HG02884 (cell line): ENCODE measurements around the gene BEST4.
"Not testable (repeated sequence)": the region's sequence is repeated elsewhere in the genome, so short reads cannot be mapped to it uniquely, and the experiment has no call there.

Experiments
- ATAC-seq: cut with Tn5 transposase; IDR thresholded peaks from one replicate; pipeline ENCODE4 v1.9.1; 2021; ENCODE audit warnings: mild to moderate bottlenecking, moderate library complexity; ENCODE audit not compliant: unreplicated experiment

BEST4 gene

DNA sequence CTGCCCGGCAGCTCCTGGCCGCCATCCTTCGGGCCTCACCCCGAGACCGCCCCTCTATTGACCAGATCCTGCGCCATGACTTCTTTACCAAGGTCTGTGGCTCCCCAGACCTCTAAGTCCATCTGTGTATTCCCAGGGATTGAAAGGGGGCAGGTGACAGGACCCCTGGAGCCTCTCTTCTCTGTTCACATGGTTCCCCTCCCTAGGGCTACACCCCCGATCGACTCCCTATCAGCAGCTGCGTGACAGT, 15.0 kb upstream of the BEST4 start:
- ATAC-seq = no peak

DNA sequence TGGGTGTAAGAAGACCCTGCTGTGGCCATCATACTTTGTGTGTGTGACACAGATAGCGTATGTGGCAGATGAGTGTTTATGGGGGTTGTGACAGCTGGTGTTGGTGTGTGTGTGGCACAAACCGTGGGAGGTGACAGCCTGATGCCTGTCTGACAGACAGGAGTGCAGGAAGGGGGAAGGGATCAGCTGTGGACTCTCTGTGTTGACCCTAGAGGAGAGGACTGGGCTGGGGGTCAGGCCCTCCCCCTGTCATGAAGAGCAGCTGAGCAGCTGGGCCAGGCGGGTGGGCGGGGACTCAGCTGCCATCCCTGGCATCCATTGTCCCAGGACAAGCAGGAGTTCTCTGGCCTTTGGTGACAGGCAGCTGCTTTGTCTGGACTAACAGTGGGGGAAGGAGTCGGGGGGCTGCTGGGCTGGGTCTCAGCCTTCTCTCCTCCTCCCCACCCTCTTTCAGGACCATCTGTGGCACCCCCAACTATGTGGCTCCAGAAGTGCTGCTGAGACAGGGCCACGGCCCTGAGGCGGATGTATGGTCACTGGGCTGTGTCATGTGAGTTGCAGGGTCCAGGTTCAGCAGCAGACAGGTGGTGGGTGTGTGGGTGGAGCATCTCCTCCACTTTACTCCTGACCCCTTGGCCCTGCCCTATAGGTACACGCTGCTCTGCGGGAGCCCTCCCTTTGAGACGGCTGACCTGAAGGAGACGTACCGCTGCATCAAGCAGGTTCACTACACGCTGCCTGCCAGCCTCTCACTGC, 14.5 kb upstream of the BEST4 start:
- no peak for ATAC-seq

DNA sequence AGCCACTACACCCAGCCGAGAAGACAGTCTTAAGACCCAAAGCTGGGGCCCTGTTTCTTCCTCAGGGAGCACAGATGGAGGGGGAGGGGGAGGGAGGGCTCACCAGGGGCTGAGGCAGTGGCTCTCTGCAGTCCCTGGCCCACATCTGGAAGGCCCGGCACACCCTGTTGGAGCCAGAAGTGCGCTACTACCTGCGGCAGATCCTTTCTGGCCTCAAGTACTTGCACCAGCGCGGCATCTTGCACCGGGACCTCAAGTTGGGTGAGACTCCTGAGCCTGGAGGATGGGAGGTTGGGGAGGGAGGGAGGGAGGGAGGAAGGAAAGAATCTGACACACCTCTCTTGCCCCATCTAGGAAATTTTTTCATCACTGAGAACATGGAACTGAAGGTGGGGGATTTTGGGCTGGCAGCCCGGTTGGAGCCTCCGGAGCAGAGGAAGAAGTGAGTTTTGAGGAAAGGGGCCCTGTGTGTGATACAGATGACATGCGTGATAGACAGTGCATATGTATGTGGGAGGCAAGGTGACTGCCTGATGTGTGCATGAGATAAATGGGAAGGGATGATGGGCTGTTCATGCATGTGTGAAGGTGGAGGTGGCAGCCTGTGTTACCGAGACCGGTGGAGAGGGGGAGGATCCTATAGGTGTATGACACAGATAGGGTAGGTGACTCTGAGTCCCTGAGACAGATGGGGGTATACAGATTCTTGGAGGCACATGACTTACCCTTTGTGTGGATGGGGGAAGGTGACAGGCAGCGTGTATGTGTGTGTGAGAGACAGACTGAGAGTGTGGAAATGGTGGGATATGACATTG, 13.7 kb upstream of the BEST4 start:
- ATAC-seq = no peak

DNA sequence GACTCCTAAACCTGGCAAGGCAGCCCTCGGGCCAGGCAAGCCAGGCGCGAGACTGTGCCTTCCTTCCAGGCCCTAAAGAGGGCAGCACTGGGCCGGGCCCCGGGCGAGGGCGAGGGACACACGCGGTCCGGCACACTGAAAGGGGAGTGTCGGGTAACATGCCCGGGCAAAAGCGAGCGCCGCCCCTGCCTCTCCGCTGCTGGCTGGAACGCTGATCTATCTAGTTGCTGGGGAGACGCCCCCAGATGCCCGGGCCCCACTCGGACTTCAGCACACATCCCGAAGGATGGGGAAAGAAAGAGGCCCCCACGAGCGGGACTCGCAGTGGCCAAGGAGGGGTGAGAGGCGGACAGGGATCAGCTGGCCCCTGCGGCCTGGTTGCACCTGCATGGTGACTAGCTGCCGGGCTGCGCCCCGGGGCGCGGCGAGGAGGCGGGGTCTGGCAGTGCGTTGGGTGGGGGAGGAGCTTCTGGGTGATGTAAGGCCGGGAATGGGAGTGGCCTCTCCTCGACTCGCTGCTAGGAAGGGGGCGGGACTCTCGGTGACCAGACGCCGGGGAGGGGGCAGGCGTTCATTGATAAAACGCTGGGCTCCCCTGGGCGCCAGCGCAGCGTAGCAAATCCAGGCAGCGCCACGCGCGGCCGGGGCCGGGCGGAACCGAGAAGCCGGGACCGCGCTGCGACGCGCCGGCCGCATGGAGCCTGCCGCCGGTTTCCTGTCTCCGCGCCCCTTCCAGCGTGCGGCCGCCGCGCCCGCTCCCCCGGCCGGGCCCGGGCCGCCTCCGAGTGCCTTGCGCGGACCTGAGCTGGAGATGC, 12.0 kb upstream of the BEST4 start, which contains the start of gene PLK3:
PLK3 (plus strand) TSS at position 608 of the 815 bp plus-strand sequence; CDS start at position 695, 87 bp downstream.
- peak; percentile 83 for ATAC-seq

DNA sequence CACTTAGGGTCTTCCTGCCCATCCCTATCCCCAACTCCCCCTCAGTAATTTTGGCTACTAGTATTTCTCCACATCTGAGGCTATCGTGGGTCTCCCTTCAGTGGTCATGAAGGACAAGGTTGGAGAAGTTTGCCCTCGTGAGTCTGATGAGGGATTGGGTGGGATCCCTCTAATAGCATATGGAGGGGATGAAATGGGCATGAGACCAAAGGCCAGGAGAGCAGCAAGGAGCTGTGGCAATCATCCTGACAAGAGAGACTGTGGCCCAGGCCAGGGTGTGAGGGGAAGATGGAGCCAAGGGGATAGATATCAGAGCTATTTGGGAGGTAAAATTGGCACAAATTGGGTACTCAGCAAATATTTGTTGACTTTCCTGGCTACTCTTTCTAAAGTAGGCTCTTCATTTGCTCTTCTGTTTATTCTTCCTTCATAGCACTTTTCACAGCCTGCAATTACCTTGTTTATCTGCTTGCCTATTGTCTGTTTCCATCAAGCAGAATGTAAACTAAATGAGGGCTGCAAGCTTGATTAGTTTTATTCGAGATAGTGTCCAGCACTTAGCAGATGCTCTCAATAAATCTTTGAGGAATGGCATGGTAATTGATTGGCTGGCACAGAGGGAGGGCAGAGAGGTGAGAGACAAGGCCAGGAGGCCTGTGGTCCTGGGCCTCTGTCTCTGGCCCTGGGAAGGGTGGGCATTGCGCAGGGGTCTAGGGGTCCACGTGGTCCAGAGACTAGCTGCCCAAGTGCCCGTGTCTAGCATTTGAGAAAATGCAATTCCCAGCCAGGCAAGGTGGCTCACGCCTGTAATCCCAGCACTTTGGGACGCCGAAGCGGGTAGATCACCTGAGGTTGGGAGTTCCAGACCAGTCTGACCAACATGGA, 10.8 kb upstream of the BEST4 start:
- ATAC-seq = no peak

DNA sequence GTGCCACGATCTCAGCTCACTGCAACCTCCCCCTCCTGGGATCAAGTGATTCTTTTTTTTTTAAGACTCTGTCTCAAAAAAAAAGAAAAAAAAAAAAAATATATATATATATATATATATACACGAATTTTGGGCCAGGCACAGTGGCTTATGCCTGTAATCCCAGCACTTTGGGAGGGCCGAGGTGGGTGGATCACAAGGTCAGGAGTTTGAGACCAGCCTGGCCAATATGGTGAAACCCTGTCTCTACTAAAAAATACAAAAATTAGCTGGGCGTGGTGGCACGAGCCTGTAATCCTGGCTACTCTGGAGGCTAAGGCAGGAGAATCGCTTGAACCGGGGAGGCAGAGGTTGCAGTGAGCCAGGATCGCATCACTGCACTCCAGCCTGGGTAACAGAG, 9.9 kb upstream of the BEST4 start:
- ATAC-seq = not testable (repeated sequence)

DNA sequence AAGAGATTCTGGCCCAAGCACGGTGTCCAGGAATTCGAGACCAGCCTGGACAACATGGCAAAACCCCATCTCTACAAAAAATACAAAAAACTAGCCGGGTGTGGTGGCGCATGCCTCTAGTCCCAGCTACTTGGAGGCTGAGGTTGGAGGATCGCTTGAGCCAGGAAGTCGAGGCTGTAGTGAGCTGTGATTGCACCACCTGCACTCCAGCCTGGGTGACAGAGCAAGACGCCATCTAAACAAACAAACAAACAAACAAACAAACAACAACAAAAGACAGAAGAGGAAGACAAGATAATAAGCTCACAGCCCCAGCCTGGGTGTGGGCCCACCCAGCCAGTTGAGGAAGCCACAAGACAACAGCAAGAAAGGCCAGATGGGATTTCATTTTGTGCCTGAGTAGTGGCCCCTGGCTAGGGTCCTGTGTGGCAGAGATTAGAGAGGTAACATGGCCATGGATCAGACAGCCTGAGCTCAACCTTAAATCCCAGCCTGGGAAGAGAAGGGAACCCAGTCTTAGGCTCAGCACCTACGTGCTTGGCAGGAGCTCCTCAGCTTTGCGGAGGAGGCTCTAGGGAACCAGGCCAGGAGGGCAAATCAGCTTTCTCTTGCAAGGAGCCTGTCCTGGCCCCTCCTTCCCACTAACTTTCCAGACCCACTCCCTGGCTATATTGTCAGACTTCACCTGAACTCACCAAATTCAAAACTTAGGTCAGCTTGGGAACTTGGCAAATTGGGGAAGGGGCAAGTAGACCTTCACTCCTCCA, 4.9 kb upstream of the BEST4 start:
- ATAC-seq = no peak

DNA sequence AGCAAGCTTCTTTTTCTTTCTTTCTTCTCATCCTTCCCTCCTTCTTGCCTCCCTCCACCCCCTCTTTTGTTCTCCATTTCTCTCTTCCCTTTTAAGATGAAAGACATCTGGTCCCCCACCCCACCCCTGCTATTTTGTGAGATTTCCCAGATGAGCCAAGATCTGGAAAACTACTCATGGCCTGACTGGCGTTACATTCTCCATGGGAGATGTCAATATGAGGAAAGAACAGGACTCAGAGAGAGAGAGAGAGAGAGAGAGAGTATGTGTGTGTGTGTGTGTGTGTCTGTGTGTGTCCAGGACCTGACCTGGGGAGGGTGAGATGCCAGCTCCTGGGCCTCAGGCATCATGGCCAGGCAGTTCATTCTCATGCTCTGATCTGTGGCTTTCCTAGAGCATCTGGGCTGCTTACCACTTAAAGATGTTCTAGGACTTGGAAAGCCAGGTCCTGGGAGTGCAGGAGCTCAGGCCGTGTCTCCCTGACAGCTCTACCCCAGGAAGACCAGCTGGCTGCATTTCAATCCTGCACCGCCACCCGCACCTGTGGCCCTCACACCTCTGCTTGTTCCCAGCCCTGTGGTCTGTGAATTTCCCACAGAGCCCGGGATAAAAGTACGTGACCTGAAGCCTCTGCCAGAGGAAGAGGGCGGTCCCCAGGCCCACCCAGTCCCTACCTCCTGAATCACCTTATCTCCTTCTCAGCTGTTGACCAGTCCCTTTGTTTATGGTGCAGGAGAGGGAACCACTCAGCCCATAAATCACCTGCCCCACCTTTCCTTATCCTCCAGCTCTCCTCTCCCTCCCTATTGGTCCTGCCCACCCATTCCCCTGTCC, 3.2 kb upstream of the BEST4 start:
- ATAC-seq = no peak

DNA sequence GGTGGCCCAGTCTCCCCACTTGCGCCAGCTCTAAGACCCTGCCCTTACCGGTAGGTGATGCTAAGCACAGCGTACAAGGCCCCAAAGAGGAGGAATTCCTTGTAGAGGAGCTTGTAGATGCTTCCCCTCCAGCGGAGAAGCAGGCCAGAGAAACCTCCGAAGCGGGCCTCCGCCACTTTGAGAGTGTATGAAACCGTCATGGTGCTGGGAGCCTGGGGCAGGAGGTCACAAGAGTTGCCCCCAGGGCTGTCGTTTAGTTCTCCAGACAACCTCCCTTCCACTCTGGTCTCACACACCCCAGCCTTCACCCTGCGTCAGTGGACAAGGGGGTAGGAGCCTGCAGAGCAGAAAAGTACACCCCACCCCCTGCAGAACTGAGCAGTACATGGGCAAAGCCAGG, 464 bp downstream of the BEST4 start:
- ATAC-seq = no peak

DNA sequence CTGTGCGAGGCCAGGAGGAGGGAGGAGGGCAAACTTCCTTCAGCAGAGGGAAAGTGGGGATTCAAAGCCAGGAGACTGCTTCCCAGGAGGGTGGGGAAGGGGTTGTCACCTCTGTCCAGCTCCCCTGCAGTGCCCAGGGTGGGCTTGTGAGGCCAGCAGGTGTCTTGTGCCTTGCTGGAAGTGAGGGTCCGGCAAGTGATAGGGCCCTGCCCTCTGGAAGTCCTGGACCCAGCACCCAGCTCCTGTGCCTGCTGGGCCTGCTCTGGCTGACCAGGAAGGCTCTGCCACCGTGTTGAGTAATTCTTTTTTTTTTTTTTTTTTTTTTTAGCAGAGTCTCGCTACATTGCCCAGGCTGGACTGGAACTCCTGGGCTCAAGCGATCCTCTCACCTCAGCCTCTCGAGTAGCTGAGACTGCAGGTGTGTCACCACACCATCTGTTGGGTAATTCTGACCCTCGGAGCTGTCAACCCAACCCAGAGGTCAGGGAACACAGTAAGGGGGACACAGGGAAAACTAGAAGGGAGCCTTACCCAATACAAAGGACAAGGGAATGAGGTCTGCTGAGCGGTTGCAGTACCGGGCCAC, 1.0 kb downstream of the BEST4 start:
- ATAC-seq = no peak

DNA sequence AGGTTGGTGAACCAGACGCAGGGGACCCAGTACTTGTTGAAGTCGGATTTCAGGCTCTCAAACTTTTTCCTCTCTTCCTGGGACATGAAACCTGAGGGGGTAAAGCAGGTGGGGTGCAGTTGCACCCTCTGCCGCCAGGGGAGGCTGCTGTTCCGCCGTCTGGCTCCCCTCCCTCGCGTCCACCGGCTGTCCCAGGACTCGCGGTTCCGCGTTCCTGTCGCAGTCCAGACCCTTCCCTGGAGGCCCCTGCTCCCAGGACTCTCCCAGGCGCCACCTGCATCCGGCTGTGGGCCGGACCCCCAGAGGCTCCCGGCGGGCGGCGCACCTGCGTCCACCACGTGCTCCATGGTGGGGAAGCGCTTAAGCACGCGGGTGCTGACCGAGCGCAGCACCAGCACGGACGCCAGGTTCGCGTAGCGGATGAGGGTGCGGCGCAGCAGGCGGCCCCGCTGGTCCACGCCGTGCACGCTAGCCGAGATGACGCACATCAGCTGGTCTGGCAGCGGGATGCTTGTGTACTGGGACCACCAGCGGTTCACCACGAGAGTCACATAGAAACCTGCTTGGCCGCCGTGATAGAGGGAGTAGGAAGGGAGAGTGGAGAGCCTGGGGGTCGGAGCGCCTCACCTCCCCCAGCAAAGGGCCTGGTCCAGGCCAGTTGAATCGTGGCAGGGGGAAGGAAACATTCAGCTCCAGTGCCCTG, 1.7 kb downstream of the BEST4 start:
- no peak for ATAC-seq

DNA sequence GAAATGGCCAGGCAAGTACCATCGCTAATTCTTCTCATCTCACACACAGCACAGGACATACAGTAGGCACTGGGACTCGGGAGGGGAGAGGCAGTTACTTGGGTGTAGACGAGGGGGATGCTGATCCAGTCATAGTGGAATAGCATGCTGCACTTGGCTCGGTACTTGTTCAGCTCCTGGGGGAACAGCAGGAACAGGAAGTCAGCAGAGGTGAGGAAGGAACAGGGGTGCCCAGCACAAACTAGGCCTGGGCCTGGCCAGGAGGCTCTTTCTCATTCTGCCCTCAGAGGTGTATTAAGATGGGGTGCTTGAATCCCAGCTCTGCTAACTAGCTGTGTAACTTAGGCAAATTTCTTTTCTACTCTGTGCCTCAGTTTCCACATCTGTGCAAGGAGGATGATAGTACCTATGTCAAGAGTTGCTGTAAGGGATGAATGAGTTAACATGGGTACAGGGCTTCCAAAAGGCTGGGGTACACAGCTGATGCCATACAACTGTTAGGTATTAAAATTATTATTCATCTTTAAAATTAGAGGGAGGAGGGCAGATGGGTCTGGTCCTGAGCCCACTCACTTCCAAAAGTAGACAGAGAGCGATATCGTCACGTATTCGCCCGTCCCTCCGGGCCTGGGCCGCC, 2.4 kb downstream of the BEST4 start:
- no peak for ATAC-seq

DNA sequence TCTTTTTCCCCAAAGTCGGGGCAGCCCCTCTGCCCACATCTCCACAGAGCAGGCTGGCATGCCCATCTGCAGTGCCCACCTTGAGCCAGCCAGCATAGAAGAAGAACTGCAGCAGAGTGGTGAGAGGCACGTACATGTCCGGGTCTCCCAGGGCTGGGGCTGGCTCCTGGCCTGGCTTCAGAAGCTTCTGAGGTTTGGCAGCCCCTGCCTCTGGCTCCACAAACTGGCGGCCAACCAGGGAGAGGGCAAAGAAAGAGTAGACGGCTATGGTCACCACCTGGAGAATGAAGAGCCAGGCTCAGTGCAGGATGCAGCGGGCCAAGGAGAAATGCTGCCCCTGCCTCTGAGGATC, 3.0 kb downstream of the BEST4 start:
- no peak for ATAC-seq

DNA sequence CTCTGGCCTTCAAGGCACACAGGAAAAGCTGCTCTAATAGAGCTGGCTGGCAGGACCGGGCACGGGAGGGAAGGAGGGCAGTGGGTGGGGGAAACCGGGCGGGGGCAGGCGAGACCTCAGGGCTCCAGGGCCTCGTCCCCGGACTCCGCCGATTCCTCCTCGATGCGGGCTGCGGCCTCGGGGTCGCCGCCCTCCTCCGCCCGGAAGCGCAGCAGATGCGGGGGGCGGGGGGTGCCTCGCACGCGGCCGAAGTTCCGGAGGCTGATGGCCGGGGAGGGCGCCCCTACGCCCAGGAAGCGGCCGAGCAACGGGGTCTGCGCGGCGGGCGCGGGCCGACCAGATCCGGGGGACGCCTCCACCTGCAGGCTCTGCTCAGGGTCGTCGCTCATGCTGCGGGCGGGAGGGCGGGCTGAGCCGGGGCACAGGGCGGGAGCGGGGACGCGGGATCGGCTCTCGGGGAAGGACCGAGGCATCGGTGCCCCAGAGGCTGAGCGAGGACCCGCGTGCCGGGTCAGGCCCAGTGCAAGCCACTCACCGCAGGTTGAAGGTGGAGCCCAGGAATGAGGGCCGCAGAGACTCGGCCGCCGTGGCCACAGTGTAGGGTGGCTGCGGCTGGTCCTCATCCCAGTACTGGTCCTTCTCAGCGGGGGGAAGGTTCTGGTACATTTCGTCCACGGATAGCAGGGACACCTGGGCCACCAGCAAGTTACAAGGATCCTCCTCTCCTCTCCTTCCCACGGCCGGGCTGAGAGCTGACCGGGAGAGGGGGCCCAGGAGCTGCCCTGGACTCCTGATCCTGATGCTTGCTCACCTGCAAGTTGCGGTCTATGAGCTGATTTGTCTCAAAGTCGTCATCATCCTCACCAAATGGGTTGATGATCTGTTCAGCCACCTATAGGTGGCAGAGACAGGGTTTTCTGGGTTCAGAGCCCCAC, 3.6 kb downstream of the BEST4 start:
- no peak for ATAC-seq

DNA sequence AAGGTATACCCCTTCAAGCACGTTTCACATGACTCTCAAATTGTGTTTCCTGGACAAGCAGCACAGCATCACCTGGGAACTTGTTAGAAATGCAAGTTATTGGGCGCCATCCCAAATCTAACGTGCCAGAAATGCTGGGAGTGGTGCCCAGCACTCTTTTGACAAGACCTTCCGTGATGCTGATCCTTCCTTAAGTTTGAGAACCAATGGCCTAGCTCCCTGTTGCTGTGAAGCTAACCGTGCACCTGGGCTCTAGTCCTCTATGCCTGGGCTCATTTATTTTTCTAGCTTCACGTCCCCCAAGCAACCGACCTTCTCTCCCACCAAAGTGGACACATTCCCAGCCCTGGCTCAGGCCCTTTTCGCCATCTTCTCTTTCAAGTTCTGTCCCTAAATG, 4.3 kb downstream of the BEST4 start:
- no peak for ATAC-seq

DNA sequence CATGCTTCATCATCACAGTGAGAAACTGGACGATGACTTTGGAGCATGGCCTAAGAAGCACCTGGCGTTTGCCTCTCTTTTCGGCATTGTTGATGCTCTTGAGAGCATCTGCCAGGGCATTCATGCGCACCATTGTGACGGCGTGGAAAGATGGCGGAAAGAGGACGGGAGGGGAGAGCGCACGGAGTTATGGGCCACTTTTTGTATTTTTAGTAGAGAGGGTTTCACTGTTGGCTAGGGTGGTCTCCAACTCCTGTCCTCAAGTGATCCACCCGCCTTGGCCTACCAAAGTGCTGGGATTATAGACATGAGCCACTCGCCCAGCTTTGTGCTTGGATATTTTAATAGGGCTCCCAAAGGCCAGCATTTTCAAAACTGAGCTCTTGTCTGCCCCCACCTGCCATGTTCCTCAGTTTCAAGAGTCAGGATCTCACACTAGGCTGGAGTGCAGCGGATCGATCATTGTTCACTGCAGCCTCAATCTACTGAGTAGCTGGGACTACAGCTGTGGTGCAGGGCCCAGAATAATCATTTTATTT, 7.3 kb downstream of the BEST4 start:
- no peak for ATAC-seq
